Right ventricle myocardium superior (tissue), 1 donor: ENCODE data around the gene MBP. TPM values are rescaled to one million over a fixed set of nuclear protein-coding genes. Genes with fewer than 3 reads are reported as not detected.
A peak's percentile ranks its signal among the peaks of the same experiment; 100 is the strongest.

Experiments used
- ATAC-seq: fragments of 200-7000 bp; cut with Tn5 transposase; one replicate; pipeline ENCODE4 v1.9.1; 2020; ENCODE audit warnings: mild to moderate bottlenecking; ENCODE audit not compliant: poor library complexity
- DNase-seq: peaks from one replicate; pipeline ENCODE4 v3.0.0-alpha.2; 2020
- intact Hi-C: fragments of 100-400 bp; cut with DNase I; formaldehyde crosslinking; loops from one replicate; pipeline ENCODE4 v1.11.2; 2022
- total RNA-seq: library from RNA; stranded (reverse); fragmentation: NEBNext Ultra II Directional; extraction: Animal tissue kit (Norgen Biotek cat#: 25700); gene quantifications from one replicate; pipeline ENCODE4 v1.2.1, GENCODE V29; 2021
- donor health status: DM: no; HTN: yes; CAD: no; lungs with severe emphysema.

The MBP gene
- total RNA-seq, 1 donor from 2014 or later: 29.9 TPM

DNA sequence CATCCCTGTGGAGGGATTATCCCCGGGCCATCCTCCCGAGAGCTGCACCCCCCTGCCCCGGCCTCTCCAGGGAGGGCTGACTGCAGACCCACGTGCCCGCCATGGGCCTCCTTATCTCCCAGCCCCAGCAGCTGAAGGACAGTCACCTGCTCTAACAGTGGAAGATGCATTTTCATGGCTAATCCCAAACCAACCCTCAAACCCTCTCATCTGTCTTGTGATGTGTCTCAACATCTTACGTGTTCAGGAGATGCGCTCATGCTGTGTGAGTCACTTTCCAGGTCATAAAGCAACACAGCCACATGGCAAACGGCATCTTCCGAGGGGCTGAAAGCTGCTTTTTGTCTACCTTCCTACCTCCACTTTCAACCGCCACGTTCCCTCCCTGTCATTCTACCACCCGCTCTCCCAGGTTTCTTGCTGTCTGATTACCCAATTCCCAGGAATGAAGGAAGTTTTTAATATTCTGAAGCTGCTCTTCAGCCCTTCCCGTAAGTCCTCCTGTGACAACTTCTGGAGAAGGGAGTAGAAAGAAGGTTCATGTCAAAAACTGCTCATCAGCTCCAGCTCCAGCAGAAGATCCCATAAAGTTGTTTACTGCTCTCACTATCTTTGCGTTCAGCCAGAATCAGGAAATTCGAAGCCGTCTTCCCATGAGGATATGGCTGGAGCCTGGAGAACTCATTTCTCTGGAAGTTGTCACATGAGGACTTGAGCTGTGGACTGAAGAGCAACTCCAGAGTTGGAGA is 54.5 kb downstream of the MBP start:
- ATAC-seq (no peak), DNase-seq (no peak)
- intact Hi-C loops: no loop called here

DNA sequence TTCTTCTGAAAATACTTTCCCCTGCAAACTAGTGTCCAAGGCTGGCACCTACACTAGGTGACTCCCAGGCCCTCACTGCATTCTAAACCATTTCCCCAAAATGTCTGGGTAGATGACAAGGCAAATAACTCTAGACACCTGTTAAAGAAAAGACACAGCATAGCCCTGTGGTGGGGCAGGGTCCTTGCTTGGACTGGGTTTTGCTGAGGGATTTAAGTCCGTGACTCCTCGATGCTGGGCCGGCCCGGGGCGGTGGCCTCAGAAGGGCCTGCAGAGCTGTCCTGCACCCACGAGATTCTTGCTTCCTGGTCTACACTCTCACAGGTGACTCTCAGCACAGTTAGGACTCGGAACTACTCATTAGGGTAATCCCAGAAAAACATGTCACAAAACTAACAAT is 55.2 kb downstream of the MBP start:
- intact Hi-C loops: no loop called here
- no peak for ATAC-seq
- no peak for DNase-seq

DNA sequence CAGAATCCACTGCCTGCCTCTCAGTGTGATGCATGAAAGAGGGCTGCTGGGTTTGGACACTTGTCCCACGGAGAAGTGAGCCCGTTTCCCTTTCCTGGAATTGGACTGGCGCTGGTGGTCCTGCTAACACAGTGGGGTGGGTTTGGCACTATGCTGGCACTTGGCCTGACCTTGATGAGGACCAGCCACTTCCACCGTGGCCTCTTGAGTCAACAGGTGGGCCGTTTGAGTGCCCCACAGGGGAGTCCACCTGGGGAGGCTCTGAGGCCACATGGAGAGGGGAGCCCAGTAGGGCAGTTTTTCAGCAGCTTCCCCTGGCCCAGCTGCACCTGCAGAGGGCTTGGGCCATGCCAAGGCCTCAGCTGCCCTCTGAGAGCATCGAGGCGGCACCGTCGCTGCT is 56.5 kb downstream of the MBP start:
- DNase-seq: no peak
- no peak for ATAC-seq
- intact Hi-C loops: no loop called here

DNA sequence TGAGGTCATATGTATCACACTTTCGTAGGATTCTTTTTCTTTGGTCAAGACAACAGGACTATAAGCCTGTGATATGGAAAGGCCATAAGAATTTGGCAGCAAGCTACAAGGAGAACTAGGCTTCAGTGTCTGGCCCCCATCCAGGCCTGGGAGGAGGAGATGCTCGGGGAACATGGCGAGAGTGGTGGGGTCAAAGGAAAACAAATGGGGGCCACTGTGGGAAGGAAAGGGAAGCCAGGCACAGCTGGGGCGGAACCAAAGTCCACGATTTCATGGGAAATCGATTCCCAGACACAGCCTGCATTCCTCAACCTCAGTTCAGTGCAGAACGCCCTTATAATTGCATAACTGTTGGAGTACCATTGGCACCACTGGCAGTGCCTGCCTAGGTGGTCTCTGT is 58.2 kb downstream of the MBP start:
- DNase-seq (no peak), ATAC-seq (no peak)
- intact Hi-C loops: no loop called here

DNA sequence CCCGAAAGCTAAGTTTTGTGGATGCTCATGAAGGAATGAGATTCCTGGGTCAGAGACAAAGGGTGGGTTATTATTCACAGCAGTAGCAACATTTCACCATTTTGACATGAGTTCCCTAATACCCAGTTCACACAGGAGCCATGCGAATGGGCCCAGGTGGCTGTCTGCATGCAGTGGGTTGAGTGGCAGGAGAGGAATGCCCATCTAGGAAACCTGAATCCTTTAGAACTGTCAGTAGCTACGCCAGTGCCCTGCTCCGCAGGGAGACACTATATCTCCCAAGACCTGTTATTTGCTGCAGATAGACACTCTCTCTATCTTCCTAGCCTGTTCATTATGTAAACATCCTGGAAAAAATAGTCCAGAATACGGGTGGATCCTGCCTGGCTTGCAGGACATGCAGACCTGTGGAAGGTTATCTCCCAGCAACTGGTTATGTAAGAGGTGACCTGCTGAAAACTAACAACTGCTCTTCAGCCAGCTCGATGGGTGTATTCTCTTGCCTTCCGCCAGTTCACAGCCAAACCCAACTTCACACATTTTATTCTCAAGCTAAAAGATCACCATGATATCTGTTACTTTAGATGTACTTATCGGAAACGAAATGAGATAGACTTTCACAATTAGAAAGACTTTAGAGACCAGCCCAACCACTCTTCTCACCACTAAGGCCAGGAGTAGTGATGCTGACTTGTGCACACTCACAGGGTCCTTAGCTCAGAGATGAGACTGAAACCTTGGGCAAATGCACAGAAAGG is 59.1 kb downstream of the MBP start:
- DNase-seq (no peak), ATAC-seq (peak; percentile 16)
- intact Hi-C loops: no loop called here

DNA sequence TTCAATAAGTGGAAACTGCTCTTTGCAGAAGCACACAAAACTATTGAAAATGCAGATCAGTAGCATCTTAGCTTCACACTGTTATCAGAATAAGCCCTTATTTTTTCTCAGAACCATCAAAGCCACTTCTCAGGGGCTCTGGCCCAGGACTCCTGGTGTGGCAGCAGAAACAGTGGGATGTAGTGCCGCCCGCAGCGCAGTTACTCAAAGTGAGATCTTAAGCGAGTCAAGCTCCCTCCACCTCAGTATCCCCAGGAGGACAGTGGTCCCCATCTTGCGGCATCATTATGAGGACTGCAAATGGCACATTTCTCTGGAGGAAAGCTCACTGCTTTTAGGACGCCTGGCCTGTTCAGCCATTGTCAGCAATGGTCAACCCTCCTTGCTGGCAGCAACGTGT is 60.0 kb downstream of the MBP start:
- intact Hi-C loops: no loop called here
- ATAC-seq (no peak), DNase-seq (no peak)

DNA sequence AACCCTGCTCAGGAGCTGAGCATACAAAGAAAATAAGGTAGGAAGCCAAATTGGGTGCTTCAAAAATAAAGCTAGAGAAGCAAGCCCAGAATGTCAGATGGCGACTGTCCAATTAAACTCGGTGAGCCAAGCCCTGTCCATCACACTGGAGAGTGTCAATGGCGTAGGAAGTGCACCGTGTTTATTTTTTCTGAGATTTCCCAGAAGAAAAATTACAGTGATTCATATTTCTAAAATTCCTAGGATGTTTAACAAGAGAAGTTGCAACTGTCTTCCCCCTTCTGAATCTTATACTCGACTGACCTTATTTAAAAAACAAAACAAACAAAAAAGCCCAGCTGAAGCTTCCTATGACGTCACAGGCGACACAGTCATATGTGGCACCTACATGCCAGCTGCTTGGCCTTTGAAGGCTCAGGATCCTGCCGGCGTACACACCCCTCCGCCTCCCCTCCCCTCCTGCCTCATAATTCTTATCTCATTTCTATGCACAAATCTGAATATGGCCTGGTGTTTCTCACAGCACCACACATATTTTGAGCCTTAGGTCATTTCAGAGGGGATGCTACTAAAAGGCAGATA is 60.8 kb downstream of the MBP start:
- DNase-seq (no peak), ATAC-seq (peak; percentile 36)
- intact Hi-C loops: no loop called here

DNA sequence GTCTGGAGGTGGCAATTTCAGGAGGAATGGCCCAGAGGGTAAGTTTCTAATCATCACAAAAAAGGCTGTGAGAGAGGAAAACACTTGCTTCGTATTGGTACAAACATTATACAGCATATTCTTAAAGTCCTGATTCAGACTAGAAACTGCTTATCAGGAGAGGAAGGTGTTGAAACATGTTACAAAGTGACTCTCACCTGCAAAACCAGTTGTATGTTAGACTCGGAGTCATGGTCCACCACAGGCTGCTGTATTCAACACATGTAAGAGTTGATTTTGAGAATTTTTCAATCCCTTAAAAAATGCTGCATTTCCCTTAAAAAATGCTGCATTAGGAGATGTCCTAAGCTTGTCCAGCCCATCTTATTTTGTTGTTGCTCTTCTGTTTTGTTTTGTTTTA is 61.5 kb downstream of the MBP start:
- DNase-seq: no peak
- ATAC-seq: no peak
- intact Hi-C loops: no loop called here

DNA sequence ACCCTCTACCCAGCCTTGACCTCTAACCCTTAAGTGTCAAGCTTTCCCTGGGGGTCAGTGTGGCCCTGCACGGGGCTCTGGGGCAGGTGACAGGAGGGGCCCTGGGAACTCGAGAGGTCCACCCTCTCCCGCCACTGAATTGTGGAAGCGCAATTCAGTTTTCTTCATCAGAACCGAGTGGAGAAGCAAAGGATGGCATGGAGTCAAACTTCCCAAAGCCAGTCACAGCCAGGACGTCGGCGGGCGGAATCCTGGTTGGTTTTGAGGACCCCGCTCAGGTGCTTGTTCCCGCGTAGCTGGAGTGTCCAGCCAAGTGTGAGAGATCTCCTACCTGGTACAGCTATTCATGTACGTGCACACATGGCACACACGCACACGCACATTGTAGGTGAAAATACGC is 62.0 kb downstream of the MBP start:
- no peak for ATAC-seq
- intact Hi-C loops: no loop called here
- no peak for DNase-seq

DNA sequence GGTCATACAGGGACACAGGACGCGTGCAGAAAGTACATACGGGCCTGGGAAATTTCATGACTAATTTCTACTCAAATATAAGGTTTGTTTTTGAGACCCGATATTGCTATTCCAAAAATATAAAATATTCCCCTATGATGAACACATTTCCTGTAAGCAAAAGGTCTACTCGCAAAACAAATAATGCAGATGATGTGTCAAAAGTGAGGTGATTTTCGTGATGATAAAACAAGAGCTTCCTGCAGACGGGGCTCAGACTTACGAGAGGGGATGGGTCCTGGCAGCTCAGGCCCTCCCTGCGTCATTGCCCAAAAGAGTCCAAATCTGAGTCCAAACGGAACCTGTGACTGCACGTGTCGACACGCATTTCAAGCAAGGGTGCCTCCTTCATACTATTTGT is 62.7 kb downstream of the MBP start:
- ATAC-seq (no peak), DNase-seq (no peak)
- intact Hi-C loops: no loop called here

DNA sequence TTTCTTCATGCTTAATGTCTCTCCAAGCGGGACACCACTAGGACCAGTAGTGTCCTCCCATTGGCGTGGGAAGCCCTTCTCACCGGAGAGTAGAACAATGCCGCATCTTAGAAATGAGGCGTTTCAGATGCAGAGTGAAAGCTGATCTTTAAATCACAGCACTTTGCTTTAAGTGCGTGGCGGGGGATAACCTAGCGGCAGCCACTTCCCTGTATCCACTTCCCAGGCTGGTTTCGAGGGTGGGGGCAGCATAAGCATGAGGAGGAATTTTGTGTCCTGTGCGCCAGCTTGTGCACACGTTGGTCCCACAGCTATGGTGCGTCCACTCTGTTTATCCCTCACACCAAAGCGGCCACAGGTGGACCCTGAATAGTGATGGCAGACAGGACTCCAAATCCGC is 63.1 kb downstream of the MBP start:
- DNase-seq (no peak), ATAC-seq (no peak)
- intact Hi-C loops: no loop called here

DNA sequence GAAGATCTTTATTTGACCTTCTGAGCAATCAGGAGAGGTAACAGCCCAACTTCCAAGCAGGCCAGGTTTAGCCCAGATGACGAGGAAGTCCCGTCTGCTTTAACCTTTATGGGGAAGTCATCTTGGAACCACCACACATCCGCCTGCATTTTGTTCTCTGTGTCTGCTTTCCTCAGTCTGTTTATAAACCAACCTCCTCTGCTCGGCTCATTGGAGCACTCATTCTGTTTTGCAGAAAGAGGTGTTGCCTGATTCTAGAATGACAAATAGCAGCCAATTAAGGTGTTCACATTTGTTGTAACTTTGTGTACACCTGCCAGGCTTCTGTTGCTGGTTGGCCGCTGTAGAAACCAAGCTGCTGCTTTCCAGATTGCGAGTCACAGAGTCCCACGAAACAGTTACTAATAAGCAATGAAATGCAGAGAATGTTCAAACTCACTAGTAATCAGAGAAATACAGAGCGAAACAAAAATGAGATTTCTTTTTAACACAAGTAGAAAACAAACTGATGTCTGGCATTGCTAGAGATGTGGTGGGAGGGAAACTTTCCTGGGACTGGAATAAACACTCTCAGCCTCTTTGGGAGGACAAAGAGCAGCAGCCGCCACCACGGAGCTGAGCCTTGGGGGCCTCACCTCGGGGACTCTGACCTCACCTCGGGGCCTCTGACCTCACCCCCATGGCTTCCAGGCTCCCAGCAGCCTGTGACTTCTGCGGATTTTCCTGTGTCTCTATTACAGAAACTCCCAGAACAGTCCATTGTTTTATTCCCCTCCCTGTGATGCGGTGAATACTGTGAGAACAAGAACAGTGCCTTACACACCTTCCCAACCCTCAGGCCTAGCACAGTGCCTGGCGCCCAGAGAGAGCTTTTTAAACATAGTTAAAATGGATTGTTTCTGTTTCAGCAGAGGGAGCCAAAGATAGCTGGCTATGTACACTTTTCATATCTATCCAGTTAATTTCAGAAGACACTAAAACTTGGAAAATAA is 64.0 kb downstream of the MBP start:
- ATAC-seq (peak; percentile 5), DNase-seq (no peak)
- intact Hi-C loops: no loop called here

DNA sequence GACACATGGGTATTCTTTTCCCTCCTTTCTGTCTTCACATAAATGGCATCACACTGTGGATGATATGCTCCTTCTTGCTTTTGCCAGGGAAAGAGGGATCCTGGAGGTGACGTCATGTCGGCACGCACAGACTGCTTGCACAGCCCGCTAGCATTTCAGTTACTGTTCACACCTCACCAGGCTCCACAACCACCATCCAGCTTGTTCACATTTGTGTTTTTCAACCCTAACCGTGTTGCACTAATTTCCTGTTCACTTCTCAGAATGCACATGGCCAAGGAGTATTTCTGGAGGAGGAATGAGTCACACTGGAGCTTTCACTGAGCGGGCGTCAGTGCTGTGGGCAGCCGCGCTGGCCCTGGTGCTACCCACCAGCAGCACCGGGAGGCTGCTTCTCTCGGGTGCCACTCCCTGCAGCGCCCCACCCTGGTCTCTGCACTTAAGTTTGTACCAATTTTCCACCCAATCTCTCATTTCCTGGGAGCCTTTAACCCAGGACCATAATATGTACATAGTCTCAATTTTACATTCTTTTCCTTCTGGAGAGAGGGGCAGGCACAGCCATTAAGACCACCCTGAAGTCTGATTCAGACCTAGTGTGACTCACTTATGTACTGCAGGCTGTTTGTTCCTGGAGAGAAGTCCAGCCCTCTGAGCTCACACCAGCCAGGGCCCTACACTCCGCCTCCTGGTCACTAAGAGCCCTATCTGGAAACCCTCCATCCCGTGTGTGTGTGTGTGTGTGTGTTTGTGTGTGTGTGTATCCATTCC is 65.1 kb downstream of the MBP start:
- peak; percentile 79 for DNase-seq
- intact Hi-C loops: no loop called here

DNA sequence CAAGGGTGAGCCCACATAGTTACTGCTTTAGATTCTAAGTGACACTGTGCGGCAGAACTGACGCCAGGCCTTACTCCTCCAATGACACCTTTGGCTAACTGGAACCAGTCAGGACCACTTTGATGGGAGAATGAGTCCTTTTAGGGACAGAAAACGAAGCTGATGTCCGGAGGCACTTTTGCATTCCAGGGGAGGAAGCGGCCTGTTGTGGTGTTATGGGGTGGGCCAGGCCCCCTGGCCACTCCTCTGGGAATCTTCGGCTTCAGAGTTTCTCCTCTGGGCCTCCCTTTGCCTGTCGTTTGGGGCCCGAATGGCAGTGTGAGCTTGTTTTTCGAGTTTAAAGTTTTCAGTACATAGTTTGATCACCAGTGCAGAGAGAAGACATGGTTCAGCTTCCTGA is 65.9 kb downstream of the MBP start:
- DNase-seq (no peak), ATAC-seq (no peak)
- intact Hi-C loops: no loop called here

More for the DNA sequence above, 65.1 kb downstream of the MBP start:
- peak; percentile 67 for ATAC-seq

DNA sequence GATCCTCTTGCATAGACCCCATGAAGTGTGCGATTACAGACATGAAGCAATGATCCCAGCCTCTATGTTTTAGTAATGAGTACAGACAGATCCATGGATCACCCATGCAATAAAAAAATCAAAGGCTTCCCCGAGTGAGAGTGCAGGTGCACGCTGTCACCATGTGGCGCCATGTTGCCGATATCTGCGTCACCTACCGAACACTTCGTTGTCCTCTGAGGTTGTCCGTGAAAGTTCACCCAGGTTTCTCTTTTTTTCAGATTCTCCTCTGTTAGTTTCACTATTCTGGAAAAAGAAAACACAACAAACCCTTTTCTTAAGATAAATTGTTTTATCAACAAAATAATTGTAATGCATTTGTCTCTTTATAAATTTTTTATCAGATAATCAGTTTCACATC is 66.5 kb downstream of the MBP start:
- no peak for DNase-seq
- intact Hi-C loops: no loop called here
- no peak for ATAC-seq

DNA sequence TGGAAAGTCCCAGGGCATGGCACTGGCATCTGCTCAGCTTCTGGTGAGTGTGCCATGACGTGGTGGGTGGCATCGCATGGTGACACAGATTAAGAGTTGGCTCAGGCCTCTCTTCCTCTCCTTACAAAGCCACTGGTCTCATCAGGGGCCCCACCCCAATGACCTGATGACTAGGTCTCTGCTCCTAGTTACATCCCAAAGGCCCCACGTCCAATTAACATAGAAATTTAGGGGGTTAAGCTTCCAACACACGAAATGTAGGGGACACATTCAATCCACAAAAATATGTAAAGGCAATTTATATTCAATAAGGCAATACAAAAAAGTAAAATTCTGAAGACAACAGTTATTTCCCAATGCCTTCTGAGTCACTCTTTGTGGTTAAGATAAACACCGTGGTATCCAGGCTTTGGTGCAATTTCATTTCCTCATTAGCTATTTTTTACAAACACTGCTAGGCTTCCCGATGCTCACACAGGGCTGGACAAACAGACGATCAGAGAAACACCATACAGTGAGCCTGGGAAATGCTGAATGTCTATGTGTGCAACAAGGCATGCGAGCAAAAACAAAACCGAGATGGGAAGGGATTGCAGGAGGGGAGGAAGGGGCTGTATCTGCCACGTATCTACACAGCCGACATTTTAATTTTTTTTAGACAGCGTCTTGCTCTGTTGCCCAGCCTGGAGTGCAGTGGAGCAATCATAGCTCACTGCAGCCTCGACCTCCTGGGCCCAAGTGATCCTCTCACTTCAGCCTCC is 67.2 kb downstream of the MBP start:
- intact Hi-C loops: no loop called here
- DNase-seq (peak; percentile 77), ATAC-seq (peak; percentile 54)

DNA sequence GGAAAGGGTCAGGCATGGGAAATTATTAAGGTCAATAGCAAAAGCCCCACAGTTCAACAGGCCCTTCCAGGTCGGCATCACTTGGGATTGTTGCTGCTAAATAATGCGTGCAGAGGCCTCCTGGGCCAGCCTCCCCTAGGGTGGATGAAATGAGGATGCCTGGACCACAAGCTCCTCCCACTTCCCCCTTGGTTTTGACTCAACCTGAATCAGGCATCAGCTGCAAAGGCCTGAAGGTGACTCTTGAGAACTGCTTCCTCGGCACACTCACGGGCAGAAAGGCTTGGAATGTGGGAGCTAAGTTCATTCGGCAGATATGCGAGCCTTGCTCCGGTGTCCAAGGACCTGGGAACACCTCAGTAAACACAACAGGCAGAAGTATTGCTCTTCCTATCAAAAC is 69.3 kb downstream of the MBP start:
- intact Hi-C loops: no loop called here
- ATAC-seq: no peak
- no peak for DNase-seq
